Epithelial cell of esophagus (primary cell): ENCODE data around the gene FAM120A.
A peak's percentile ranks its signal among the peaks of the same experiment; 100 is the strongest.

Experiments used
- DNase-seq: peaks from one replicate; pipeline ENCODE4 v3.0.0; 2010; ENCODE audit warnings: low read depth
- H3K4me3 ChIP-seq: 2 replicates; pipeline ENCODE4 v1.5.1; 2011; ENCODE audit warnings: mild to moderate bottlenecking, low read length, control low read depth
- TF ChIP-seq, protein P1 (sequence below): IDR thresholded peaks from 2 replicates; pipeline ENCODE4 v1.5.1; 2011; ENCODE audit warnings: low read depth, mild to moderate bottlenecking, low read length, control low read depth, inconsistent platforms; ENCODE audit not compliant: insufficient read depth; ENCODE audit errors: missing control alignments

Gene FAM120A

DNA sequence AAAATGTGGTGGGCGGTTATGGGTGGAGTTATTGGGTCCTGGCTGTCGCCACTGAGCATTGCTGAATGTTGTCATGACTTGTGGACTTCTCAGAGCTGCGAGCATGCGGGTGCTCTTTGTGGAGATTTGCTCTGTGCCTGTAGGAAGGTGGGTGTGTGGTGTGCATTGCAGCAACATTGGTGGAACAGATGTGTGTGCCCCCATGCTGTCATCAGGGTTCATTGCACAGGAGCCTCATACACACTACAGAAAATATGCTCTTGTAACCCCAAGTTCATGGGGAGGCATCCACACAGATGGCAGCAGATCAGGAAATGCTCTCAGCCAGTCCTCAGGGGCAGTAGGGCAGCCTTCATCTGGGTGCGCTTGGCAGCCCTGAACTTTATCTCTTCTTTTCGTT is 69.0 kb downstream of the FAM120A start:
- H3K4me3 ChIP-seq = no peak overlapping the region
- DNase-seq = no peak
- TF ChIP-seq, protein P1, sequence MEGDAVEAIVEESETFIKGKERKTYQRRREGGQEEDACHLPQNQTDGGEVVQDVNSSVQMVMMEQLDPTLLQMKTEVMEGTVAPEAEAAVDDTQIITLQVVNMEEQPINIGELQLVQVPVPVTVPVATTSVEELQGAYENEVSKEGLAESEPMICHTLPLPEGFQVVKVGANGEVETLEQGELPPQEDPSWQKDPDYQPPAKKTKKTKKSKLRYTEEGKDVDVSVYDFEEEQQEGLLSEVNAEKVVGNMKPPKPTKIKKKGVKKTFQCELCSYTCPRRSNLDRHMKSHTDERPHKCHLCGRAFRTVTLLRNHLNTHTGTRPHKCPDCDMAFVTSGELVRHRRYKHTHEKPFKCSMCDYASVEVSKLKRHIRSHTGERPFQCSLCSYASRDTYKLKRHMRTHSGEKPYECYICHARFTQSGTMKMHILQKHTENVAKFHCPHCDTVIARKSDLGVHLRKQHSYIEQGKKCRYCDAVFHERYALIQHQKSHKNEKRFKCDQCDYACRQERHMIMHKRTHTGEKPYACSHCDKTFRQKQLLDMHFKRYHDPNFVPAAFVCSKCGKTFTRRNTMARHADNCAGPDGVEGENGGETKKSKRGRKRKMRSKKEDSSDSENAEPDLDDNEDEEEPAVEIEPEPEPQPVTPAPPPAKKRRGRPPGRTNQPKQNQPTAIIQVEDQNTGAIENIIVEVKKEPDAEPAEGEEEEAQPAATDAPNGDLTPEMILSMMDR = peak; percentile 13

DNA sequence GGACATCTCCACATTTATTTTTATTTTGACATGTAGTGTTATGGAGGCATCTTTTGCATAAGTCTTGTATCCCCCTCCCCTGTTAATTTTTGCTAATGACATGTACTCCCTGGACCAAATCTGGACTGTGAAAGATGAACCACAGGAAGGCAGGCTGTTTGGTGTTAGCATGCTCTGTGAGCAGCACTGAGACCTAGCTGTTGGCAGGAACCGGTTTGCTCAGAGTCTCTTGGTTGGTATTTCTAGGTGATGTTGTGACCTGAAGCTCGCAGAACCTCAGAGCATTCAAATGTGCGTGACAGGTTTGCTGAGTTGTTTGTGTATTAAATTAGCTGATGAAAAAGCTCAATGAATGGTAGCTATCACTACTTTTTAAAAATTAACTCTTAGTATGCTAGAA is 71.3 kb downstream of the FAM120A start:
- no peak overlapping the region for H3K4me3 ChIP-seq
- DNase-seq = peak; percentile 21
- TF ChIP-seq, protein P1 = no peak

DNA sequence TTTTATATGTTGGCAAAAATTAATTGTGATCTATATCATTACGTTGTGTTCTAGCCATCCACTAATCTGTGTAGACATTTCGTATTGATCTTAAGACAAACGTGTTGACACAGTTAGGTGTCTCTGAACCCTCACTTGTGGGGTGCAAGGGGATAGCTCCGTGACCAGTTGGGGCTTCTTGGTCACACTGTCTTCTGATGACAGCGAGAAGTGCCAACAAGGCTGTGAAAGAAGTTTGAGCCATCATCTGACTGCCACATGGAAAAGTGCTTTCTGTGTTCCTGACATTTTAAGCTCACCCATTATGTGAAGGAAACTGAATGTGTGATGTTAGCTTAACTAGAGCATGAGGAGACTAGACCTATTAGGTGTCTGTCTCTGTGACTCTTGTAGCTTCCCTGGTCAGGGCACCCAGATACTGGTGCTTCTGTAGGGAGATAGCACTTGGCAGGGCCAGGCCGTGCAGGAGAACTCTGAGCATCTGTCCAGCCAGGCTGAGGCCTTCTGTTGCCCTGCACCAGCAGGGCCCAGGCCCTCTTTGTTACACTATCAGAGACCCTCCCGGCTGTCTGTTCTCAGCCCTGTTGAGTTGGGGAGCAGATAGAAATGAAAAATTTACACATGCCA is 72.1 kb downstream of the FAM120A start:
- no peak for DNase-seq
- TF ChIP-seq, protein P1 = no peak
- H3K4me3 ChIP-seq = no peak overlapping the region

DNA sequence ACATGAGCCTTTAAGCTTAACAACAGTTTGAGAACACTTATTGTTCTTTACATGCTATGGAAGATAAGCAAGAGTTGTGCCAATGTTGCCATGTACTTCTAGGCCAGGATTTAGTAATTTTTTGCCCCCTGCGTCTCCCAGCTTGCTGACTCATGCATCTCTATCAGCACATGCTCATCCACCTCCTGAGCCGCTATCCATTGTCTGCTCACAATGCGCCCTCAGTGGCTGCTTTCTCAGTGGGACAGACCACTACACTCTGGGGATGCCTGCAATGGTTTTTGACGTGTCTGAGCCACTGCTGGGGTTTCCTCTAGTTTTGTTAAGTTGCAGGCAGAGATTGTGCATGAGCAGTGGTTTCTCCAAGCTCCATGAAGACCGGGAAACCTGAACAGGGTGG is 74.0 kb downstream of the FAM120A start:
- TF ChIP-seq, protein P1 = no peak
- H3K4me3 ChIP-seq = no peak overlapping the region
- DNase-seq = no peak

DNA sequence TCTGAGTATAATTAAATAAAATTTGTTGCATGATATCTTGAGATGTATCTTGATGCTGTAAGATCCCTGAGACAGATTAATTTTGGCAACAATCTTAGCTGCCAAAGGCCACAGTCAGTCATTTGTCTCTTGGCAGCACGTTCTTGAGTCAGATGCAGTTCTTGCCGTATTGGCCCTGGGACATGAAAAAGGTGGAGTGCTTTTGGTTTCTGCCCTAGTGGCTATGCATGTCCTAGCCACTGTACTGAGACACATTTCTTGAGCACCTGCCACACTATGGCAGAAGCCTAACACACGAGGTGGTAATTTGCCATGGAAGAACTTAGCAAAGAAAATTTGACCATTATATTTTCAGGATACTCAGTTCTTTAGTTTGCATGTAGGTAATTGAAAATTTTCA is 79.9 kb downstream of the FAM120A start:
- TF ChIP-seq, protein P1 = peak; percentile 24
- DNase-seq = peak; percentile 17
- no peak overlapping the region for H3K4me3 ChIP-seq

DNA sequence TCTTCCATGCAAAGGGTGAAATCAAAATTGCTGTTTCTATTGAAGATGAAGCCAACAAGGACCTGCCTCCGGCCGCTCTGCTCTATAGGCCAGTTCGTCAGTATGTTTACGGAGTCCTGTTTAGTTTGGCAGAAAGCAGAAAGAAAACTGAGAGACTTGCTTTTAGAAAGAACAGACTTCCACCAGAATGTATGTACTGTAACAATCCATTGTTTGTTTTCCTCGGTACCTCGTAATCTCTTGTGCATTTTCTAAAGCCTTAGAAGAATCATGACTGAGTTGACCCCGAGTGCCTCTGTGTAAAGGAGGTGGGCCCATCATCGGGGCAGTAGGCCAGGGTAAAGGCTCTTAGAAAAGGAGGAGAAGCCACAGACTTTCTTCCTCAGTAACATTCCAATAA is 80.7 kb downstream of the FAM120A start:
- TF ChIP-seq, protein P1 = no peak
- DNase-seq = no peak
- H3K4me3 ChIP-seq = no peak overlapping the region

DNA sequence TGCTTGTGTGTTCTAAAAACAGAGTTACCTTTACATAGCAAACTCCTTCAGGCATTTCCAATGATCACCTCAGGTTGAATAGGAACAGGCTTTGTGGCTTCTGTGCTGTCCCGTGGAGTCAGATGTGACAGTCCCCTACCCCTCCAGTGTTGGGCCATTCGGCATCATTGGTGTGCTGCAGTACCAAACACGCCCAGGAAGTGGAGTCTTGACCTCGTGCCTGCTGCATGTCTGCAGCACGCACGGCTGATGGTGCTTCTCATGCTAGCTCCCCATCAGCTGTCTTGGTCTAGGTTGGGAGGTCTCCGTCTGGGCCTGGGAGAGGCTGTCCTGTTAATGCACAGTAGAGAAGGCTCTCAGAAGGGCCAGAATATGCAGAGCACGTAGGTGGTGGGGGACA is 82.4 kb downstream of the FAM120A start:
- no peak overlapping the region for H3K4me3 ChIP-seq
- DNase-seq = no peak
- TF ChIP-seq, protein P1 = peak; percentile 4
